A549 (cell line): ENCODE data around the gene PLLP. TPM values are rescaled to one million over a fixed set of nuclear protein-coding genes. Genes with fewer than 3 reads are reported as not detected.

Experiments
- ATAC-seq, 2 experiments: fragments of 200-7000 bp in 1 of 2; fragments of >200 bp in 1 of 2; cut with Nextera tagmentation in 1 of 2; cut with Tn5 transposase in 1 of 2; 3 replicates each; pipeline versions ENCODE4 v1.8.0 to v1.9.1; 2018 to 2020; ENCODE audit warnings: mild to moderate bottlenecking in 1 of 2, moderate library complexity in 1 of 2
- CTCF ChIA-PET: fragments of 300-600 bp; sonication (Branson Sonifier 250); formaldehyde crosslinking; extraction: SDS; loops from one replicate; lab custom pipeline; 2021; ENCODE audit warnings: antibody characterized with exemption, inconsistent platforms; lab: Yijun Ruan, JAX
- POLR2A ChIA-PET: fragments of 350-600 bp; formaldehyde crosslinking; extraction: SDS; loops from one replicate; lab custom pipeline; 2021; ENCODE audit warnings: antibody characterized with exemption, inconsistent platforms; lab: Yijun Ruan, JAX
- DNase-seq, 2 experiments: peaks; one replicate each; pipeline versions ENCODE4 v3.0.0 to v3.0.0-alpha.2; 2011 to 2016; ENCODE audit warnings: low read depth in 1 of 2, low spot score in 1 of 2
- FAIRE-seq: peaks from 2 replicates; lab custom pipeline; 2011; peaks lifted over from hg19 to GRCh38; lab: Jason Lieb, UNC
- H3K27ac ChIP-seq, 2 experiments: fragments of >200 bp; sonication (Bioruptor Twin); formaldehyde crosslinking; 3 replicates each; pipeline ENCODE4 v1.5.1; 2016 to 2017
- H3K4me1 ChIP-seq: fragments of >200 bp; sonication (Bioruptor Twin); formaldehyde crosslinking; 3 replicates; pipeline ENCODE4 v1.6.1; 2016
- H3K4me2 ChIP-seq: fragments of >200 bp; sonication (Bioruptor Twin); formaldehyde crosslinking; 3 replicates; pipeline ENCODE4 v1.6.1; 2016
- H3K4me3 ChIP-seq: fragments of >200 bp; sonication (Bioruptor Twin); formaldehyde crosslinking; 3 replicates; pipeline ENCODE4 v1.5.1; 2016
- H3K9me3 ChIP-seq: fragments of >200 bp; sonication (Bioruptor Twin); formaldehyde crosslinking; 3 replicates; pipeline ENCODE4 v1.6.1; 2016
- EHMT2 ChIP-seq: fragments of 200-600 bp; sonication (generic); IDR thresholded peaks from 2 replicates; pipeline ENCODE4 v1.6.1; 2016; ENCODE audit warnings: antibody characterized with exemption, low read depth, mild to moderate bottlenecking, moderate library complexity
- ELK1 ChIP-seq: fragments of 150-350 bp; IDR thresholded peaks from 2 replicates; pipeline ENCODE4 v1.6.1; 2014; ENCODE audit warnings: low read depth, mild to moderate bottlenecking, low read length
- ESRRA ChIP-seq: fragments of 150-350 bp; IDR thresholded peaks from 2 replicates; pipeline ENCODE4 v1.6.1; 2014; ENCODE audit warnings: mild to moderate bottlenecking, low read length, borderline replicate concordance
- FOSB ChIP-seq: fragments of 250-450 bp; sonication (Bioruptor Pico); IDR thresholded peaks from 2 replicates; pipeline ENCODE4 v1.5.0; 2020; ENCODE audit warnings: mild to moderate bottlenecking, moderate library complexity
- FOXS1 ChIP-seq: fragments of 250-450 bp; sonication (Bioruptor Pico); IDR thresholded peaks from 2 replicates; pipeline ENCODE4 v1.5.0; 2020; ENCODE audit warnings: mild to moderate bottlenecking, moderate library complexity
- GATA3 ChIP-seq: IDR thresholded peaks from 2 replicates; pipeline ENCODE4 v1.6.1; 2012; ENCODE audit warnings: borderline replicate concordance
- HDAC2 ChIP-seq: fragments of 200-600 bp; sonication (generic); IDR thresholded peaks from 2 replicates; pipeline ENCODE4 v1.6.1; 2016
- HOXA7 ChIP-seq: fragments of 250-450 bp; sonication (Bioruptor Pico); IDR thresholded peaks from 2 replicates; pipeline ENCODE4 v1.5.0; 2020; ENCODE audit warnings: mild to moderate bottlenecking, moderate library complexity
- HOXB13 ChIP-seq: fragments of 250-450 bp; sonication (Bioruptor Pico); IDR thresholded peaks from 2 replicates; pipeline ENCODE4 v1.5.0; 2020; ENCODE audit warnings: low read depth, mild to moderate bottlenecking, moderate library complexity
- JUN ChIP-seq, 2 experiments: fragments of >200 bp; sonication (Bioruptor Twin); formaldehyde crosslinking; IDR thresholded peaks; 2 replicates in 1 of 2; 3 replicates in 1 of 2; pipeline ENCODE4 v1.6.1; 2016 to 2017
- KDM1A ChIP-seq: fragments of 200-600 bp; sonication (generic); IDR thresholded peaks from 2 replicates; pipeline ENCODE4 v1.6.1; 2016; ENCODE audit warnings: low read depth, mild to moderate bottlenecking
- KDM5A ChIP-seq: fragments of 200-600 bp; sonication (generic); IDR thresholded peaks from 2 replicates; pipeline ENCODE4 v1.6.1; 2016; ENCODE audit warnings: antibody characterized with exemption, mild to moderate bottlenecking
- MAZ ChIP-seq: fragments of 150-350 bp; IDR thresholded peaks from 2 replicates; pipeline ENCODE4 v1.6.1; 2014; ENCODE audit warnings: antibody characterized with exemption, low read depth, low read length, borderline replicate concordance
- MYC ChIP-seq: IDR thresholded peaks from 2 replicates; pipeline ENCODE4 v1.6.1; 2012; ENCODE audit warnings: mild to moderate bottlenecking, inconsistent platforms, low read length, improper control_type of control experiment, borderline replicate concordance
- NFE2L2 ChIP-seq: fragments of 150-350 bp; conservative IDR thresholded peaks from 2 replicates; pipeline ENCODE4 v1.6.1; 2014; ENCODE audit warnings: low read length
- NPAS2 ChIP-seq: fragments of 250-450 bp; sonication (Bioruptor Pico); IDR thresholded peaks from 2 replicates; pipeline ENCODE4 v1.8.0; 2022; ENCODE audit warnings: mild to moderate bottlenecking, moderate library complexity, borderline replicate concordance
- NR3C1 ChIP-seq: fragments of >200 bp; sonication (Bioruptor Twin); formaldehyde crosslinking; IDR thresholded peaks from 3 replicates; pipeline ENCODE4 v1.6.1; 2017
- REST ChIP-seq: fragments of 200-600 bp; sonication (generic); IDR thresholded peaks from 2 replicates; pipeline ENCODE4 v1.6.1; 2016; ENCODE audit warnings: antibody characterized with exemption, mild to moderate bottlenecking, moderate library complexity
- RNF2 ChIP-seq: fragments of 200-600 bp; sonication (generic); IDR thresholded peaks from 2 replicates; pipeline ENCODE4 v1.6.1; 2016; ENCODE audit warnings: low read depth, mild to moderate bottlenecking, antibody characterized with exemption, moderate library complexity, borderline replicate concordance
- ZSCAN20 ChIP-seq: fragments of 250-450 bp; sonication (Bioruptor Pico); IDR thresholded peaks from 2 replicates; pipeline ENCODE4 v1.8.0; 2022; ENCODE audit warnings: mild to moderate bottlenecking, moderate library complexity
- WGBS: methylation state at CpG from one replicate; pipeline ENCODE4 v1.1.6; 2017; ENCODE audit errors: missing lambda C conversion rate; 5-methylcytosine and 5-hydroxymethylcytosine counted together
- polyA plus RNA-seq, 4 experiments: library from polyadenylated mRNA; depleted of rRNA in 3 of 4; stranded (reverse); fragments of >200 nt; fragmentation: RNase III in 1 of 4; extraction: RNeasy Plus Mini Kit Qiagen cat#74134 plus additional on column Dnase treatment in 1 of 4; gene quantifications; 2 replicates in 3 of 4; 3 replicates in 1 of 4; pipeline ENCODE4 v1.2.3, GENCODE V29; 2011 to 2017
- TF ChIP-seq, protein P1 (sequence below): IDR thresholded peaks from 2 replicates; pipeline ENCODE4 v1.6.1; 2012; ENCODE audit warnings: low read depth, borderline replicate concordance
- TF ChIP-seq, protein P2 (sequence below): IDR thresholded peaks from 2 replicates; pipeline ENCODE4 v1.6.1; 2012
- TF ChIP-seq, protein P3 (sequence below): fragments of 250-450 bp; sonication (Bioruptor Pico); IDR thresholded peaks from 2 replicates; pipeline ENCODE4 v1.5.0; 2020; ENCODE audit warnings: low read depth, mild to moderate bottlenecking, moderate library complexity
- TF ChIP-seq, protein P4 (sequence below): fragments of >200 bp; sonication (Bioruptor Twin); formaldehyde crosslinking; IDR thresholded peaks from 3 replicates; pipeline ENCODE4 v1.6.1; 2016

The PLLP gene
- polyA plus RNA-seq, 2 of the 4 experiments (the other 2 are of a cell fraction): 1.8 to 3.3 TPM

DNA sequence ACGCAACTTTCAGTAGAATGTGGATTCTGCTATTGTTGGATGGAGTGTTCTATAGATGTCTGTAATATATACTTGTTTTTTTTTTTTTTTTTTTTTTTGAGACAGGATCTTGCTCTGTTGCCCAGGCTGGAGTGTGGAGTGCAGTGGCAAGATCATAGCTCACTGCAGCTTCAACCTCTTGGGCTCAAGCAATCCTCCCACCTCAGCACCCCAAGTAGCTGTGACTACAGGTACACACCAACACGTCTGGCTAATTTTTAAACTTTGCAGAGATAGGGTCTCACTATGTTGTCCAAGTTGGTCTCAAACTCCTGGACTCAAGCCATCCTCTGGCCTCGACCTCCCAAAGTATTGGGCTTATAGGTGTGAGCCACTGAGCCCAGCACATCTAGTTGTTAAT, 46.9 kb upstream of the PLLP start:
- FAIRE-seq: no peak
- TF ChIP-seq, protein P1, sequence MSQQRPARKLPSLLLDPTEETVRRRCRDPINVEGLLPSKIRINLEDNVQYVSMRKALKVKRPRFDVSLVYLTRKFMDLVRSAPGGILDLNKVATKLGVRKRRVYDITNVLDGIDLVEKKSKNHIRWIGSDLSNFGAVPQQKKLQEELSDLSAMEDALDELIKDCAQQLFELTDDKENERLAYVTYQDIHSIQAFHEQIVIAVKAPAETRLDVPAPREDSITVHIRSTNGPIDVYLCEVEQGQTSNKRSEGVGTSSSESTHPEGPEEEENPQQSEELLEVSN: no peak
- no peak for TF ChIP-seq FOSB
- TF ChIP-seq HOXB13 (CRISPR knock-in tag): no peak
- TF ChIP-seq, protein P2, sequence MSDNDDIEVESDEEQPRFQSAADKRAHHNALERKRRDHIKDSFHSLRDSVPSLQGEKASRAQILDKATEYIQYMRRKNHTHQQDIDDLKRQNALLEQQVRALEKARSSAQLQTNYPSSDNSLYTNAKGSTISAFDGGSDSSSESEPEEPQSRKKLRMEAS: no peak
- no peak for TF ChIP-seq ESRRA
- TF ChIP-seq NFE2L2: no peak
- no peak for TF ChIP-seq HDAC2
- no peak for TF ChIP-seq GATA3
- no peak for TF ChIP-seq EHMT2
- TF ChIP-seq FOXS1 (CRISPR knock-in tag): no peak
- TF ChIP-seq RNF2: no peak
- TF ChIP-seq, protein P3, sequence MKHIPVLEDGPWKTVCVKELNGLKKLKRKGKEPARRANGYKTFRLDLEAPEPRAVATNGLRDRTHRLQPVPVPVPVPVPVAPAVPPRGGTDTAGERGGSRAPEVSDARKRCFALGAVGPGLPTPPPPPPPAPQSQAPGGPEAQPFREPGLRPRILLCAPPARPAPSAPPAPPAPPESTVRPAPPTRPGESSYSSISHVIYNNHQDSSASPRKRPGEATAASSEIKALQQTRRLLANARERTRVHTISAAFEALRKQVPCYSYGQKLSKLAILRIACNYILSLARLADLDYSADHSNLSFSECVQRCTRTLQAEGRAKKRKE (CRISPR knock-in tag): no peak
- no peak for TF ChIP-seq MYC
- no peak for TF ChIP-seq HOXA7 (CRISPR knock-in tag)
- TF ChIP-seq ELK1: no peak
- no peak for TF ChIP-seq MAZ
- TF ChIP-seq KDM1A: no peak
- no peak for TF ChIP-seq JUN (IDR thresholded peaks at IDR 0.05)
- no peak for TF ChIP-seq NPAS2 (CRISPR knock-in tag)
- TF ChIP-seq, all 56 proteins: peak for 0

DNA sequence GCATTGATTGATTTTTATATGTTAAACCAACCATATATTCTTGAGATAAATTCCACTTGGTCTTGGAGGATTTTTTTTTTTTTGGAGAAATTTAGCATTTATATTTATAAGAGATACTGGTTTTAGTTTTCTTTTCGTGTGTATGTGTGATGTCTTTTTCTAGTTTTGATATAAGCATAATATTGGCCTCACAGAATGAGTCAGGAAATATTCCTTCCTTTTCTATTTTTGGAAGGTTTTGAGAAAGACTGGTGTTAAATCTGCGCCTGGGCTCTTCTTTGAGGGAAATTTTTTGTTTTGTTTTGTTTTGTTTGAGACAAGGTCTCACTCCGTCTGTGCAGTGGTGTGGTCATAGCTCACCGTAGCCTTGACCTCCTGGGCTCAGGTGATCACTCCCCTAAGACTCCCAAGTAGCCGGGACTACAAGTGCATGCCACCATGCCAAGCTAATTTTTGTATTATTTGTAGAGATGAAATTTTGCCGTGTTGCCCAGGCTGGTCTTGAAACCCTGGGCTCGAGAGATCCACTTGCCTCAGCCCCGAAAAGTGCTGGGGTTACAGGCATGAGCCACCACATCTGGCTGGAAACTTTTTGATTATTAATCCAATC, 45.4 kb upstream of the PLLP start:
- ATAC-seq (no peak), FAIRE-seq (no peak), DNase-seq (no peak)
- Histone ChIP-seq H3K9me3 (peaks cover 7% of the 10 kb centered on the region; the same call in 2 of the 3 replicates), H3K4me1 (no peaks in the 10 kb centered on the region), H3K4me2 (no peak overlapping the region), H3K27ac (no peak overlapping the region), H3K4me3 (no peak overlapping the region)
- ChIA-PET CTCF (interaction anchor here (1.2 to 2.0 kb wide), 2 partner anchors 87 to 89 kb away, joined by 3 to 8 read pairs; no protein-coding TSS in a partner anchor), POLR2A (no interaction called here)
- 60% methylated on average over 8 of the region's 8 CpGs for WGBS
- TF ChIP-seq, protein P4, sequence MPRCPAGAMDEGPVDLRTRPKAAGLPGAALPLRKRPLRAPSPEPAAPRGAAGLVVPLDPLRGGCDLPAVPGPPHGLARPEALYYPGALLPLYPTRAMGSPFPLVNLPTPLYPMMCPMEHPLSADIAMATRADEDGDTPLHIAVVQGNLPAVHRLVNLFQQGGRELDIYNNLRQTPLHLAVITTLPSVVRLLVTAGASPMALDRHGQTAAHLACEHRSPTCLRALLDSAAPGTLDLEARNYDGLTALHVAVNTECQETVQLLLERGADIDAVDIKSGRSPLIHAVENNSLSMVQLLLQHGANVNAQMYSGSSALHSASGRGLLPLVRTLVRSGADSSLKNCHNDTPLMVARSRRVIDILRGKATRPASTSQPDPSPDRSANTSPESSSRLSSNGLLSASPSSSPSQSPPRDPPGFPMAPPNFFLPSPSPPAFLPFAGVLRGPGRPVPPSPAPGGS: no peak
- no peak for TF ChIP-seq NPAS2 (CRISPR knock-in tag)
- no peak for TF ChIP-seq KDM5A
- no peak for TF ChIP-seq ZSCAN20 (CRISPR knock-in tag)
- no peak for TF ChIP-seq NR3C1
- TF ChIP-seq, protein P2: no peak
- TF ChIP-seq REST: no peak

More for the DNA sequence above, 46.9 kb upstream of the PLLP start:
- ChIA-PET CTCF (interaction anchor here (1.0 to 2.0 kb wide), 5 partner anchors 15 to 86 kb away, joined by 4 to 8 read pairs (median 5); partner anchors contain the start of gene CX3CL1), POLR2A (no interaction called here)
- 46% methylated on average over 3 of the region's 3 CpGs for WGBS
- no peak overlapping the region for H3K4me2 ChIP-seq
- no peak overlapping the region for H3K4me3 ChIP-seq
- ATAC-seq (no peak), DNase-seq (no peak)
- no peak overlapping the region for H3K27ac ChIP-seq
- H3K9me3 ChIP-seq: peaks cover 4% of the 10 kb centered on the region; the same call in 2 of the 3 replicates
- H3K4me1 ChIP-seq: no peaks in the 10 kb centered on the region
